Renal pelvis (tissue), 4 donors: ENCODE data around the gene DNAJC5G. TPM values are rescaled to one million over a fixed set of nuclear protein-coding genes. Genes with fewer than 3 reads are reported as not detected.
"Not testable (repeated sequence)": the region's sequence is repeated elsewhere in the genome, so short reads cannot be mapped to it uniquely, and the experiment has no call there.

Experiments
- DNase-seq: peaks from one replicate; pipeline ENCODE4 v3.0.0-alpha.2; 2013
- polyA plus RNA-seq, 3 donors: library from polyadenylated mRNA; unstranded; fragments of 120-200 nt; gene quantifications; one replicate each; pipeline ENCODE4 v1.2.1, GENCODE V29; 2013; ENCODE audit not compliant: insufficient read length in 3 of 3

DNAJC5G gene
- polyA plus RNA-seq, 3 donors: 0.60 to 2.6 (median 1.4) TPM

DNA sequence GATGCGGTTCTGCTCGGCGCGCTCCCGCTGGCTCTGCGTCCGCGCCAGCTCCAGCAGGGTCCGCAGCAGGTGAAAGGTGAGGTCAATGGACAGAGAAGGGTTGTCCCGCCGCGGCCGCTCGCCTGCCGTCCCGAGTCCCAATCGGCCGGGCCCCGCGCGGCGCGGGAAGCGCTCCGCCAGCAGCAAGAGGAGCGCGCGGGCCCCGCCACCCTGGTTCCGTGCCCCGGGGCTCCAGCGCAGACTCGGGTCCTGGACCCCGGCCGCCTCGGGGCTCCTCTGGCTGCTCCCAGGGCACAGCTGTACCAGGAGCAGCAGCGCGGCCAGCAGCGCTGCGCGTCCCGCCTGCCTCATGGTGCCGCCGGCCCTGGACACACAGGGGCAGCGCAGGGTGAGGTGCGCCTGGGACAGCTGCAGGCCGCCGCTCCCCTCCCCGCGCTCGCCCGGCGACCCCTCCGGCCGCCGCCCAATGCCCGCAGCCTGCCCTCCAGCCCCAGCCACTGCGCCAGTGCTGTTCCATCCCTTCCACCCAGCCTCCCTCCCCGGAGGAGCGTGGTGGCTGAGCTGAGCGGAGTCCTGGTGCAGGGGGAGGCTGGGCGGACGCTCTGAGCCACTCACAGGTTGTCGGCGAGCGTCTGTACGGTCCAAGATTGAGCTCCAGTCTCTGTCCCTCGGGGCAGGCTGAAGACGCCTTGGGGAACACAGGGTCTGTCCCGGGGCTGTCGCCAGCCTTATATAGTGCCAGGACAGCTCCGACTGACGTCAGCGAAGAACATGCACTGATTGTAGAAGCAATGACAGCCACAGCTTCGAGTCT, 32.5 kb downstream of the DNAJC5G start:
- DNase-seq: no peak

DNA sequence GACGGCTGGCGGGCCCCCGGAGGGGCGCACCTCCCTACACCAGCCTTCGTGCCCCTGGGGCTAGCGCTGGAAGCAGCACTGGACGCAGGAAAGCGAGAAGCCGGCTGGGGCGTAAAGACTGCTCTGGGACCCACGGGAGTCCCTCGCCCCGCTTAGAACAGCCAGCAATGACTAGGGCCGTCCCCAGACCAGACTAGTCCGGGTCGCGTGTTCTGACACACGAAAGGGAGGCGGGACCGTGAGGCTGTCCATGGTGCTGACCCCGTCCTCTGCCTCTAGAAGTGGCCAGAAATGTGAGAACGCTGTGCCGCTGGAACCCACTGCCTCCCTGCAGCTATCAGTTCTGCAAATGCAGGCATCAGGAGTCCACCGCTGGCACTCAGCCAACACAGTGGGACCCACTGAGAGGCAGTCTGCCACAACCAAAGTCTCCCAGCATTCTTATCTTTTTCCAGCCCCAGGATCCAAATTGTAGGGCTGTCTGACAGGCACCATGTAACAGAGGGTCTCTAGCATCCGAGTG, 33.2 kb downstream of the DNAJC5G start, which contains the start of gene UCN:
Gene UCN (minus strand): TSS at position 87 of the 523 bp plus-strand sequence. CDS start 550 bp downstream, outside the sequence.
- peak; percentile 74 for DNase-seq

DNA sequence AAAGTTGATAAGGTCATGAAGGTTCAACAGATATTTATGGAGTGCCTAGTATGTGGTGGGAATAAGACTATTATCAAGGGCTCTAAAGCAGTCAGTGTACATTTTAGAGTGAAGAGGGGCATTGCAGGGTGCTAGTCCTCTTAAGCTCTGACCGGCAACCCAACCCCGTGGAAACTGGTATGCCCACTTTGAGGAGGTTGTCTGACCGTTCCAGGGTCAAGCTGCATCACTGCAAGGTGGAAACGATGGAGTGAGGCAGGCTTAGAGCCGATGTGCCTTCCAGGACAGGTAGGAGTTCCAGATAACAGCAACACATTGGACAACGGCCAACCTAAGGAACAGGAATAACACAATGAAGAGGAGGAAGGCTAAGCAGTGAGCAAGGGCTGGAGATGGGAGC, 34.4 kb downstream of the DNAJC5G start:
- DNase-seq: no peak

DNA sequence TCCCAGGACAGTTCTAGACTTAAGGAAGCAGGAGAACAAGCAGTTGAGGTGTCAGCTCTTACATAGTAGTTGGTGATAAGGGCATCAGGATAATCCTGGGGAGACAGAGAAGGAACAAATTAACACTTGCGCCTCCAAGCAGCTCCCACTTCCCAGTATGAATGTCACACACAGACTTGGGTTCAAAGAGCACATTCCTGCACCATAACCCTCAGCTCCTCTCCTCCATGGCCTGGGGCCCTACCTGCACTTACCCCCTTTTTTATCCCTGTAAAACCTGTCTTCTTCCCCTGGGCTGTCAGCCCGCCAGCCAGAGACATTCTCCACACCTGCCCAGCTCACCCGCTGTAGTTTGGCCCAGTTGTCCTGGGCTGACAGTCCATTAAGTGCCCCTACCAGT, 36.9 kb downstream of the DNAJC5G start:
- no peak for DNase-seq

DNA sequence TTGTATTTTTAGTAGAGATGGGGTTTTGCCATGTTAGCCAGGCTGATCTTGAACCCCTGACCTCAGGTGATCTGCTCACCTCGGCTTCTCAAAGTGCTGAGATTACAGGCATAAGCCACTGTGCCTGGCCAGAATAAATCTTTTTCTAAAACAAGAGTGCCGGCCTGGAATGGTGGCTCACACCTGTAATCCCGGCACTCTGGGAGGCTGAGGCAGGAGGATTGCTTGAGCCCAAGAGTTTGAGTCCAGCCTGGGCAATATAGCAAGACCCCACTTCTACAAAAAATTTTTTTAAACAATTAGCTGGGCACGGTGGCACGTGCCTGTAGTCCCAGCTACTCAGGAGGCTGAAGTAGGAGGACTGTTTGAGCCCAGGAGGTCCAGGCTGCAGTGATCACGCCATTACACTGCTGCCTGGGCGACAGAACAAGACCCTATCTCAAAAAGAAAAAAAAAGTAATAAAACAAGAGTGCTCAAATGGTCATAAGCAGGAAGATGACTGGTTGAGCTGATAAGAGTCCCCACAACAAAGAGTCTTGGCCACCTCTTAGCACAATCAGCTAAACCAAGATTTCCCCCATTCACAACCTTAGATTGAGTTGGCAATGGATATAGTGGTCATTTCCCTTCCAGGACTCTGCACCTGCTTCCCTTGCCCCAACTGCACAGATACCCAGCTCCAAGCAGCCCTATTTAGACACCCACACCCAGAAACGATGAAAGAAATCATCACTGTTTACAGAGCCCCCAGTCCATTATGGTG, 38.8 kb downstream of the DNAJC5G start:
- DNase-seq: no peak

DNA sequence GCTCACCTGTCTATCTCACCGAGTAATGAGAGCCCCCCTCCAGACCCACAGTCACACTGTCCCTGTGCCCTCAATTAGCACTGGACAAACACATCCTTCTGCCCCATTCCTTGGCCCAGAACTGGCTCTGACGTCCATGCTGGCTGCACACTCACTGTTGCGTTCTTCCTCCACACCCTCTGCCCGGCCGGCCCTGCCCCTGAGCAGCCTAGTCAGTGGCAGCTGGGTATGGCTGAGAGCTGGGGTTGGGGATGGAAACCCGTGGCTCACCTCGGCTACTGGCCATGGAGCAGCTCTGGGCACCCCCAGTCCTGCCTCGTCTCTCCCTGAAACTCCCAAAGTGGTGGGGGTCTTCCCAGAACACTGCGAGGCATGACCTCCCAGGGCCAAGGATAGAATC, 39.5 kb downstream of the DNAJC5G start:
- DNase-seq: no peak

DNA sequence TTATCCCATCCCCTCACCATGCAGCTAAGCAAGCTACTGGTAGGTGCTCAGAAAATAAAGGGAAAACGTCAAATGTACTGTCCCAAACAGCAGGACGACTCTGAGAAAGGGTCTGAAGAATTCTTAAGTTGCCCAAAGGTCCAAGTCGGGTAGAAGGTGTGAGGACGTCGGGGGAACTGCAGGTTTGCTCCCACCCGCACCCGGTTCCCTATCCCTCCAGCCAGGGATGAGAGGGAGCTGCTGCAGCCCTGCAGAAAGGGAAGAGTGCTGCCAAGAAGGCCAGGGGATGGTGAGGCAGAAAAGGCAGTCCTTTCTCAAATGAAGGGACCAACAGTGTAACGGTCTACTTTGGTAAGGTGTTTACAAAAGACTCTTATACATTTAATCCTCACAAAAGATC, 39.9 kb downstream of the DNAJC5G start:
- no peak for DNase-seq

DNA sequence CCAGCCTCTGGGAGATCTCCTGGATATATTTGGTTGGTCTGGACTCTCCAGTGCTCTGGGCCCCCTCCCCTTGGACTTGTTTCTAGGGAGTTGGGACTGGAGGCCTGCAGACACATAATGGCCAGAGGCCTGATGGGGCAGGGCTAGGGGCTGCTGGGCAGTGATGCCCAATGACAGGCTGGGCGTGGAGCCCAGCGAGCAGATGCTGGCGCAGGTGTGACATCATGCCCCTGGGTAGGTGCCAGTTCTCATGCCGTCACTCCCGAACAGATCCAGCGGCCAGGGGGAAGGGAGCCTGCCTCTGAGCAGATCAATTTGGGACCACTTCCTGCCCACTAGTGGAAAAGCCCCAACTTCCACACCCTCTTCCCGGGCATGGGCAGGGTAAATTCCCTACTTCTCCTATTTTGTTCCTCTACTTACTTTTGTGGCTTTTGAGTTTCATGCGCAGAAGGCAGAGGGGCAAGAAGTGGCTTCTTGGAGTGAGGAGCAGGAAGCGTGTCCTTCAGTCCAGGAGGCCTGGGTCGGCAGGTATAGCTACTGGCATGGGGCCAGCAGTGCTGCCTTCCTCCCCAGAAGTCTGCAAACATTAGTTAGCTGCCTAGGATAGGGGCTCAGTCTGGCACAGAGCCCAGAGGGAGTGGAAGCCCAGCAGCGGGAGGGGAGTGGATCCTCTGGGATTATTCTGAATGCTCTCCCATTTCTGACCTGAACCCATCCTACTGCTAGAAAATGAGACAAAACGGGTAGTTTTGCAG, 41.6 kb downstream of the DNAJC5G start:
- no peak for DNase-seq

DNA sequence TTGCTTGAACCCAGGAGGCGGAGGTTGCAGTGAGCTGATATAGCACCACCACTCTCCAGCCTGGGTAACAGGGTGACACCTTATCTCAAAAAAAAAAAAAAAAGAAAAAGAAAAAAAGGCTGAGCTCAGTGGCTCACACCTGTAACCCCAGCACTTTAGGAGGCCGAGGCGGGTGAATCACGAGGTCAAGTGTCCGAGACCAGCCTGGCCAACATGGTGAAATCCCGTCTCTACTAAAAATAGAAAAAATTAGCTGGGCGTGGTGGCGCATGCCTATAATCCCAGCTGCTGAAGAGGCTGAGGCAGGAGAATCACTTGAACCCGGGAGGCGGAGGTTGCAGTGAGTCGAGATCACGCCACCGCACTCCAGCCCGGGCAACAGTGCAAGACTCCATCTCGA, 44.6 kb downstream of the DNAJC5G start:
- not testable (repeated sequence) for DNase-seq

DNA sequence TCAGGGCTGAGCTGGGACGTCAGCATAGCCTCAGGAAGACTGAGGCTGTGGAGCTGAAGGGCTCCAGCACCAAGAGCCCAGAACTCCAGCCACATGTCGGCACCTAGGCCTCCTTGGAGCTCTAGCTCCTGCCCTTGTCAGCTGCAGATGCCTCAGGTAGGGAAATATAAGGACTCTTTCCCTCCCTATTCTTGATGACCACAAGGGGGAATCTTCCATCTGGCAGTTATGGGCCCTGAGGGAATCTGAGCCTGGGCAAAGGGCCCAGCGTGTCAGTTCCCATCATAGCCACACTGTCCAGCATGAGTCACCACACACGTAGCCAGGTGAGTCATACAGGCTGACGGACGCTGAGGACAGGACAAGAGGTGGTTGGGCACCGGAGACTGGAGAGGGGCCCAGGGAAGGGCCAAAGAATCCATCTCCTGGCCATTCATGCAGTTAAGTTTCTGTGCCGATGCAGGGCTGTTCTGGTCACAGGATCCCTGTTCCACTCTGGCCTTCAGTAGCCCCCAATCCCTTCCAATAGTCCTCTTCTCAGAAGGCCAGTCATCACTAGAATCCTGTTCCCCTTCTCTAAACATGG, 45.8 kb downstream of the DNAJC5G start:
- no peak for DNase-seq

DNA sequence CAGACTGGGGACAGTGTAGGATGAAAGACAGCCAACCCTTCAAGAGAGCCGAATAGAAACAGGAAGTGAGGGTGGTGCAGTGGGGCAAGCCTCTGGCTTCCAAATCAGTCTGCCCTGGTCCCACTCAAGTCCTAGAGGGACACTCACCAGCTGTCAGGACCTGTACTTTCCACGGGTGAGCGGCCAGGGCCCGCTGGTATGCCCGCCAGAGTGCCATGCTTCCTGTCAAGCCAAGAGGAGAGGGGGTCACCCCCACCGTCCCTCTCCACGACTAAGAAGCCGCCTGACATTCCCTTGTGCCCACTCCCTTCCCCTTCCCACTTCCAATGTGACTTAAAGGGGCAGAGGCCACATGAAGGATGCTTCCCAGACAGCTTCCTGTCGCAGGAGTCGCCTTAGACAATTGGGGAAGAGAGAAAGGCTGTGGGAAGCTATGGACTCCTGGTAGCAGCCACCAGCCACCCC, 47.1 kb downstream of the DNAJC5G start:
- DNase-seq: no peak

DNA sequence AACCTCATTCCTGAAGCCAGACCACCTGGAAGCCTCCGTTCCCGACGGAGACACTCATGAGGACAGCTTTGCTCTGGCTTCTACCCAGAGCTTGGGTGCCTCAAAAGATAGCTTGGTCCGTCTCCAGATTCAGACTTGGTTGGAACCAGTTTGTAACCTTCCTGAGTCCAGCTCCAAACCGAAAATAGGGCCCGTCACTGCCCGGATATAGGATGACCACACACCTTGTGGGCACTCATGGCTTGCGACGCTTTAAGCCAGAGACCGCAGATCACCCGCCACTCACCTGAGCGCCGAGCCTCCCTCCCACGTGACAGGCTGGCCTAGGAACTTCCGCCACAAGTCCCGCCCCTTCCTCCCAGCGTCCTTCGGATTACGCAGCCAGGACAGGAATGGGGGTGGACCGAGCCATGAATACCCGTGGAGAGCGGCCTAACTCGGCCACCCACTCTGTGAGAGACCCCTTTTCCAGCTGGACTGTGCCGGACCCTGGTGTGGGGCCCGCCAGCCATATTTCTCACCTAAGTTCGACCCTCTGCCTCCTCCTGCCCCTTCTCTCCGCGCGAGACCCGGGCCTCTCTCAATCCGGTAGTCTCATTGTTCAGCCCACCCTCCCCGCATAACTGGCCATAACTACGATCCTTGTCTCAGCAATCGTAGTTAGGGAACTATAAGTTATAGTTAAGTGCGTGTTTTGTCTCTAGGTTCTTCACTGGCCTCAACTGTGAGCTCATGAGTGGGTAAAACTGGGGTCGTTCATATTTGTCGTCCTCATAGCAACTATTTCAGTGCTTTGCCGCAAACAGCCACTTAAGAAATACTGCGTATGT, 47.7 kb downstream of the DNAJC5G start, which contains the start of gene MPV17:
Gene MPV17 (minus strand): TSS at position 332 of the 830 bp plus-strand sequence. CDS start 580 bp downstream, outside the sequence.
- peak; percentile 94 for DNase-seq

DNA sequence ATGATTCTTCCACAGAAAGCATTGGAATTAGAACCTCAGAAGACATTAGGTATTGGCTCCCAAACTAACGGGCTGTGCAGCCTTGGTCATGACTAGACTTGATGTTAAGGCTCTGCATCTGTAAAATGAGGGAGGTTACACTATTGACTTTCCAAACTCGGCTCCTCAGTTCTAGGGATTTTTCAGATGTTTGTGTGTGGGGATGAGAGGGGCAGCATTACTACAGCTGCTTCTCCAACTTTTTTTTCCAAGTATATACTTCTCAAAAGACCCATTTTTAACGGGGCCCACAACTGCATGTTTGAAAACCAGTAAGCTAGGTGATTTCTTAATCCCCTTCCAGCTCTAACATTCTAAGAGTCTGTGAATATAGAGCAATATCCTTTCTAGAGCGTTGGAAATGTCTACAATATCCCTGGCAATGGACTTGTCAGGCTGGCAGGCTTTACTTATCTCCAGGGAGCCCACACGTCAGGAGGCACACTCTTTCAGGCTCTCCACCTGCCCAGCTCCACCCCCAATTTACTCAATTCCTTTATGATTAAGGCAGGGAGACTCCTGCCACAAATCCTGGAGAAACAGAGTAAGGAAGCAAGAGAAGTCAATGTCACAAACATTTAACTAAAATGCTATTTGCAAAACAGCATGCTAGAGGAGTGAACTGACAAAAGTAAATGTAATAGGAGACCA, 48.5 kb downstream of the DNAJC5G start:
- no peak for DNase-seq

DNA sequence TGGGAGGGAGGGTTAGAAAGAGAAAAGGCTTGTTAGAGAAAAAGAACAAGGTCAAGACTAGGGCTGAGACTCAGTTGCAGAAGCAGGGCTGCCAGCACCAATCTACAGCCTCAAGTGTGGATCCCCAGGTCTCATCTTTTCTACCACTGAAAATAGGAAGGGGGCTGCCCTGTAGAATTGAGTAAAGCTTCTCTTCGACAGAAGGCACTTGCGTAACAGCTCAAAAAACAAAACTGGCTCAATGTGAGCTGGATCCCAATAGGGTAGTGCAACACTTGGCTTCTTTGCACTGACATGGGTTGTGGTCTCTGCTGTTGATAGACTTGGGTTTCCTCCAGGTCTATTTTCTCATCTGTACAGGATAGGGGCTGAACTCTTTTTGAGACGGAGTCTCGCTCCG, 49.5 kb downstream of the DNAJC5G start:
- DNase-seq: no peak

Other genes starting within 250 kb of the DNAJC5G start
- gene TMEM214, start 242.5 kb upstream of the DNAJC5G start, polyA plus RNA-seq: 10 to 100 TPM; 62.3 to 68.9 (median 66.7) TPM
- 10 to 100 TPM; 67.1 to 68.4 (median 67.5) TPM for gene AGBL5, start 223.8 kb upstream of the DNAJC5G start, polyA plus RNA-seq
- gene OST4, start 203.8 kb upstream of the DNAJC5G start, polyA plus RNA-seq: 100 to 1,000 TPM; 228 to 288 (median 247) TPM
- gene EMILIN1, start 196.8 kb upstream of the DNAJC5G start, polyA plus RNA-seq: 100 to 1,000 TPM in 2 of 3 donors, 10 to 100 TPM in 1; 70.9 to 135 (median 102) TPM
- gene KHK, start 188.7 kb upstream of the DNAJC5G start, polyA plus RNA-seq: 10 to 100 TPM; 57.6 to 62.8 (median 60.6) TPM
- gene CGREF1, start 156.3 kb upstream of the DNAJC5G start, polyA plus RNA-seq: 1 to 10 TPM; 5.7 to 8.1 (median 7.5) TPM
- 1 to 10 TPM; 1.3 to 2.5 (median 1.4) TPM for gene ABHD1, start 151.6 kb upstream of the DNAJC5G start, polyA plus RNA-seq
- gene PREB, start 140.8 kb upstream of the DNAJC5G start, polyA plus RNA-seq: 10 to 100 TPM; 49.2 to 59.0 (median 51.6) TPM
- gene PRR30, start 136.0 kb upstream of the DNAJC5G start, polyA plus RNA-seq: not detected
- gene TCF23, start 126.4 kb upstream of the DNAJC5G start, polyA plus RNA-seq: under 1 TPM; 0.50 to 0.66 (median 0.55) TPM
- 100 to 1,000 TPM; 158 to 166 (median 164) TPM for gene ATRAID, start 63.4 kb upstream of the DNAJC5G start, polyA plus RNA-seq
- gene SLC5A6, start 63.2 kb upstream of the DNAJC5G start, polyA plus RNA-seq: 10 to 100 TPM; 46.6 to 56.2 (median 48.8) TPM
- 10 to 100 TPM; 58.5 to 59.9 (median 58.9) TPM for gene CAD, start 58.1 kb upstream of the DNAJC5G start, polyA plus RNA-seq
- 10 to 100 TPM in 2 of 3 donors, 1 to 10 TPM in 1; 7.6 to 13.2 (median 10.8) TPM for gene SLC30A3, start 12.4 kb upstream of the DNAJC5G start, polyA plus RNA-seq
- 1 to 10 TPM; 4.4 to 8.2 (median 7.6) TPM for gene TRIM54, start 7.0 kb downstream of the DNAJC5G start, polyA plus RNA-seq
- 1 to 10 TPM in 2 of 3 donors, under 1 TPM in 1; 0.62 to 1.6 (median 1.0) TPM for gene UCN, start 33.0 kb downstream of the DNAJC5G start, polyA plus RNA-seq
- gene MPV17, start 47.7 kb downstream of the DNAJC5G start, polyA plus RNA-seq: 10 to 100 TPM; 72.3 to 89.1 (median 88.3) TPM
- gene GTF3C2, start 81.3 kb downstream of the DNAJC5G start, polyA plus RNA-seq: 10 to 100 TPM; 69.1 to 80.2 (median 79.8) TPM
- gene EIF2B4, start 94.9 kb downstream of the DNAJC5G start, polyA plus RNA-seq: 10 to 100 TPM; 52.5 to 55.1 (median 53.0) TPM
- gene SNX17, start 95.2 kb downstream of the DNAJC5G start, polyA plus RNA-seq: 100 to 1,000 TPM; 108 to 121 (median 109) TPM
- gene ZNF513, start 105.3 kb downstream of the DNAJC5G start, polyA plus RNA-seq: 10 to 100 TPM; 23.7 to 27.3 (median 24.6) TPM
- gene PPM1G, start 134.2 kb downstream of the DNAJC5G start, polyA plus RNA-seq: 100 to 1,000 TPM in 1 of 3 donors, 10 to 100 TPM in 2; 91.2 to 107 (median 96.4) TPM
- 100 to 1,000 TPM; 128 to 141 (median 133) TPM for gene NRBP1, start 153.2 kb downstream of the DNAJC5G start, polyA plus RNA-seq
- 10 to 100 TPM in 1 of 3 donors, 1 to 10 TPM in 2; 6.1 to 10.6 (median 9.5) TPM for gene KRTCAP3, start 166.9 kb downstream of the DNAJC5G start, polyA plus RNA-seq
- gene IFT172, start 214.3 kb downstream of the DNAJC5G start, polyA plus RNA-seq: 10 to 100 TPM; 41.0 to 76.4 (median 66.0) TPM
- 1 to 10 TPM; 6.6 to 8.3 (median 8.1) TPM for gene FNDC4, start 219.8 kb downstream of the DNAJC5G start, polyA plus RNA-seq
- gene GCKR, start 221.4 kb downstream of the DNAJC5G start, polyA plus RNA-seq: under 1 TPM in 2 of 3 donors, not detected in 1; 0.10 to 0.40 TPM